HG02588 (cell line): ENCODE results near the gene CHST6.
"Not testable (repeated sequence)": the region's sequence is repeated elsewhere in the genome, so short reads cannot be mapped to it uniquely, and the experiment has no call there.

Experiments used
- ATAC-seq: cut with Tn5 transposase; IDR thresholded peaks from one replicate; pipeline ENCODE4 v1.9.1; 2021; ENCODE audit warnings: mild to moderate bottlenecking, moderate library complexity; ENCODE audit not compliant: unreplicated experiment

CHST6 gene

GRCh38 chr16:75495076-75495674 lies at the start of gene CHST6:
TSS of gene CHST6 (minus strand) at chr16:75495441. CDS start at chr16:75479828, 15,613 bp downstream.
- ATAC-seq = peak; percentile 56

DNA sequence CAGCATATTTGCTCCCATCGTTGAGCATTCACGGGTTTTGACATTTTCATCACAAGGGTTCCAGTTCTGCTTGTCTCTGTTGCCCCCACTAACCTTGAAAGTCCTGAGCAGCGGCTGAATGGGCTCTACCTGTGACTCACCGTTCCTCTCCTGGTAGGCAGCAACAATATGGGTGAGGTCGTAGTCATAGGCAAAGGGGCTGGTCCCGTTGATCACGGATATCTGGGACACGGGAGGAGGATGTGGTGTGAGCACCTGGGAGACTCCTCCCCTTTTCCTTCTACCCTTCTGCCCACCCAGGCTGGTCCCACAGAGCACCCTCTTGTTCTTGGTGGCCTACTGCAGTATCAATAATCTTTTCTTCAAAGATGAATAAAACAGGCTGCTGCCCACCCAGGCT lies 47.2 kb upstream of the CHST6 start:
- not testable (repeated sequence) for ATAC-seq

DNA sequence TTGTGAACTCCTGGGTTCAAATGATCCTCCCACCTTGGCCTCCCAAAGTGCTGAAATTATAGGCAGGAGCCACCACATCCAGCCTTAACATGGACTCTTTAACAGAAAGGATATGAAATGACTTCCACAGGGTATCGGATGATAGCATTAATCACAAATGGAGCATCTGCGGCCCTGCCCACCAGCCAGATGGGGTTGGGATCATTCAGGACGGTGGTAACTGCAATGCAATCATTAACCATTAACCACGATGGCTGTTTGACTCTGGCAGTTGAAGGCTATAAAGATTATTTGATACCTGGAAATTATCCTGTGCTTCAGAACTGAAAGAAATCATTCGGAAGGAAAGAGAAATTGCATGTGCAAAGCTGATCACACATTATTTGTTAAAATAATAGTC lies 46.0 kb upstream of the CHST6 start:
- no peak for ATAC-seq

DNA sequence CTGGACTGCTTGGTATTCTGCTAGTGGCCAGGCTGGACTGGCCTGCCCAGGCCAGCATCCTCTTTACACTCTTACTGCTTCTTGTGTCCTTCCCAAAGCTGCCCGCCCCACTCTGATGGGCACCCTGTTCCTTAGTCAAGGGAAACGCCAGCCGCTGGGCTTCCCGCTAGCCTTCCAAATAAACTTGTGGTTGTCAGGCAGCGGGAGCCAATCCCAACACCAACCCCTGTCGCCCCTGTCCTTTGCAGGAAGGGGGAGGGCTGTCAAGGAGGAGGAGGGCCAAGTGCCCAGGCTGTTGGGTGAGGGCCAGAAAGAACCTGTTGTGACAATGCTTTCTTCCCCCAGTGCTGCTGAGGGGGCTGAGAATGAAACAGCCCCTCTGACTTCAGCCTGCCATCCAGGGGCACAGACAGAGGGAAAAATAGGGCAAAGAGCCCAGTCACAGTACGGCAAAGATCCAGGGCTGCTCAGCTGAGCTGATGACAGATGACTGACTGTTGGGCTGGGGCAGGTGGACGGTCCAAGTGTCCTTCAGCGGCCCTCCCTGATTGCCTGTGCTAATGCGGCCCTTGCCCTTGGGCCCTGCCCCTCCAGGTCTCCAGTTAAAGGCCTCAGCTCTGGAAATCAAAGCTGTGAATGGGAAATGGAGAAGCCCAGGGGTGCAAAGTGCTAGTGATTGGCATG lies 43.8 kb upstream of the CHST6 start:
- ATAC-seq = not testable (repeated sequence)

DNA sequence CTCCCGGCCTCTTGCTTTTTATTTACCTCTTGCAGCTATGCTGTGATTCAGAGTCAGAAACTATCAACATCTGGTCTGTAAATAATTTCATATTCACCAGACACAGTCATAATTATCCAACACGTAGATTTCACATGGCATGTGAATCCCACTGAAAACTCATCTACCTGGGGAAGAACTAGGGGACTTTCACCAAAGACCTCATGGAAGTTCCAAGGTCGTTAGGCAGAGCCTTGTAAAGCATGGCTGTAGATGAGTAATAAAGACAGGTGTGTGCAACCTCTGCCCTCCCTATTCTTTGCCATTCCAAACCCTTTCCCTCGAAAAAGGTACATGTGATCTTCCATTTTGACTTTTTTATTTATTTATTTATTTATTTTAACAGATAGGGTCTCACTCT lies 42.5 kb upstream of the CHST6 start:
- no peak for ATAC-seq

DNA sequence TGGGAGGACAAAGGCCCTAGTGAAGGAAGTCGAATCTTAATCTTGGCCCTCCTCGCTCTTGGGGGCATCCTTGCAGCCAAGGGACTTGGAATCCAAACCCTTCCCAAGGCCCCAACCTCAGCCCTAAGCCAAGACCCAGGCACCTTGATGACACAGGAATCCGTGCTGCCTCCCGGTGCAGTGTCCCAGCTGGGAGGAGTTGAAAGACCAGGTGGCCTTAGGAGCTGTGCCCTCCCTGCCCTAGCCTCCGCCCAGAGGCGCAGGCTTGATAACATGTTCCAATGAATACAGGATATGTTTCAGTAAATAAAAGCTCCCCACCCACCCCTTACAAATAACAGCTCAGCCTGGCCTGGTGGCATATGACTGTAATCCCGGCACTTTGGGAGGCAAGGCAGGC lies 40.7 kb upstream of the CHST6 start, which contains the start of gene CHST5:
TSS of gene CHST5 (minus strand) at position 208 of the 400 bp plus-strand sequence. CDS start 5,724 bp downstream, outside the sequence.
- ATAC-seq = no peak

GRCh38 chr16:75535211-75535843 lies 40.1 kb upstream of the CHST6 start:
- no peak for ATAC-seq

DNA sequence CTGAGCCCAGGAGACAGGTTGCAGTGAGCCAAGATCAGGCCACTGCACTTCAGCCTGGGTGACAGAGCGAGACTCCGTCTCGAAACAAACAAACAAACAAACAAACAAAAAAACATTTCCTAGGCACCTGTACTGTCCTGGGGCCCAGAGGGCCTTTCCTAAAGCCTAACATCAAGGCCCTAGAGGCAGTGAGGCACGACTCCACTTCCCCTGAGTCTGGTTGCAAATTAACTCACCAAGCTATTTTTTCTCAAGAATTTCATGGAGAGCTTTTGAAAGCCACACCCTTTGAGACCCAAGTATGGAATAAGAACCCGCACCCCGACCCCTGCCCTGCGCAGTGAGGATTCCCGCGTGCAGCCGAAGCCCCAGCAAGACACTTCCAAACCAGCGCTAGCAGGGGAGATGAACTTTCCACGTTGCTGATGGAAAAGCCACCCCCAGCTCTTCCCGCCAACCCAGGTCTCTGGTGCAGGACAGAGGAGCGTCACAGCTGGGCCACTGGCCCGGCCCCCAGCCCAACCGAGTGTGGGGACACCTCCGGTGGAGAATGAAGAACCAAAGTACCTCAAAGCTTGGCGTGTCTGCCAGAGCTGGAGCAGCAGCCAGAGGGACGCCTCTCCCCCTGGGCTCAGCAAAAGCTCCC lies 39.4 kb upstream of the CHST6 start:
- ATAC-seq = no peak

GRCh38 chr16:75532791-75533190 lies 37.5 kb upstream of the CHST6 start:
- no peak for ATAC-seq

DNA sequence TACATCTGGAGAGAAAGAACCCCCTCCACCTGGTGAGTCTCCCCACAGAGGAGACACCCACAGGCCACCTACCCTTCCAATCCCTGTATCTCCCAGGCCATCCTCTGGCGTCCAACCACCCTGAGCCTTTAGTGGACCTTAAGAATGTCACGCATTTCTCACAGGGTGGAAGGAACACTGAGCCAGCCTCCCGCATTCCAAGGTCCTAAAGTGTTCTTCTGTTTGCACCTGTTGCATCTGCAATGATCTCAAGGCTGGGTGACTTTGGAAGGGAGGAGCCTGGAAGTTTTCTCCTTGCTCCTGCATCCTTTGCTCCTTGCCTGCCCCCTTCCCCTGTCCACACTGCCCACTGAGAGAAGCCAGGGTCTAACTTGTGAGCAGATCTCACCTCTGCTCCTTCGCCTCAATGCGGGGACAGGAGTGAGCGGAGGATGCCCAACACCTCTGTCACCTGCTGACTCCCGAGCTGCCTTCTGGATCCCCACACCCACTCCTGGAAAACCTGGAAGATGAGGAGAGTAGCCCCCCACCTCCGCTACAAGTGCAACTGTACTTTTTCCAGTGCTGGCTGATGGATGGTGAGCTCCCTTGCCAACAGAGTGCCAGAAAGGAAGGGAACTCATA lies 37.0 kb upstream of the CHST6 start:
- no peak for ATAC-seq

DNA sequence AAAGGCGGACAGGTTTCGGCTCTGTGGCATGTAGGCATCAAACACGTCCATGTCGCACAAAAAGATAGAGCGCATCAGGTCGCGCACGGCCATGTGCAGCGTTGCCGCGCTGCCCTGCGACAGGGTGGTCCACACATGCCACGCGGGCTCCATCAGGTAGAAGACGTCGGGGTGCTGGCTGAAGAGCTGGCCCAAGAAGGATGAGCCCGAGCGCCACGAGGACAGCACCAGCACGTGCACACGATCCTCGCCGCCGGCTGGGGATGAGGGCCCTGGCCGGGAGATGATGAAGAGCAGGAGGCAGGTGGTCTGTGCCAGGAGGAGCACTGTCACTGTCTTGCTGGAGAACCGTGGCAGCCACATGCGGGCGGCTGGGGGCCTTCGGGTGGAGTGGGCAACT lies 34.7 kb upstream of the CHST6 start:
- ATAC-seq = no peak

GRCh38 chr16:75529056-75529905 lies 34.0 kb upstream of the CHST6 start:
- ATAC-seq = no peak

DNA sequence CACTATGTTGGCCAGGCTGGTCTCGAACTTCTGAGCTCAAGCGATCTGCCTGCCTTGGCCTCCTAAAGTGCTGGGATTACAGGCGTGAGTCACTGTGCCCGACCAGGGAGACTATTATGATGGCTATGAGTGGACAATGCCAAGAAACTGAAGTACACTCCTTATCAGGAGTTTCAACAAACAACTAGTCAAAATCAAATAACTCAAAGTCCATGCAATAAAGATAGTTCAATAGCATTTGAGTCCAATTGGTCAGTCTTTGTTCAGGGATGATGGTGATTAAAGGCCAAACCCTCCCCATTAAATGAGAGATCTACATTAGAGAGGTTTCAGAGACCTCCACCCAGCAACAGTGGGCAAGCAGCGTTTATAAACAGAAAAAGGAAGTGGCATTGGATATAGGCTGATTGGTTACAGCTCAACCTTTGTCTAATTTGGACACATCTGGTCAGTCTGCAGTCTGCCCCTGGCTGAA lies 32.6 kb upstream of the CHST6 start:
- ATAC-seq = no peak

- ATAC-seq = no peak
These were observed 31.0 kb upstream of the CHST6 start for GRCh38 chr16:75526032-75526790.

GRCh38 chr16:75519175-75519574 lies 23.9 kb upstream of the CHST6 start:
- no peak for ATAC-seq

DNA sequence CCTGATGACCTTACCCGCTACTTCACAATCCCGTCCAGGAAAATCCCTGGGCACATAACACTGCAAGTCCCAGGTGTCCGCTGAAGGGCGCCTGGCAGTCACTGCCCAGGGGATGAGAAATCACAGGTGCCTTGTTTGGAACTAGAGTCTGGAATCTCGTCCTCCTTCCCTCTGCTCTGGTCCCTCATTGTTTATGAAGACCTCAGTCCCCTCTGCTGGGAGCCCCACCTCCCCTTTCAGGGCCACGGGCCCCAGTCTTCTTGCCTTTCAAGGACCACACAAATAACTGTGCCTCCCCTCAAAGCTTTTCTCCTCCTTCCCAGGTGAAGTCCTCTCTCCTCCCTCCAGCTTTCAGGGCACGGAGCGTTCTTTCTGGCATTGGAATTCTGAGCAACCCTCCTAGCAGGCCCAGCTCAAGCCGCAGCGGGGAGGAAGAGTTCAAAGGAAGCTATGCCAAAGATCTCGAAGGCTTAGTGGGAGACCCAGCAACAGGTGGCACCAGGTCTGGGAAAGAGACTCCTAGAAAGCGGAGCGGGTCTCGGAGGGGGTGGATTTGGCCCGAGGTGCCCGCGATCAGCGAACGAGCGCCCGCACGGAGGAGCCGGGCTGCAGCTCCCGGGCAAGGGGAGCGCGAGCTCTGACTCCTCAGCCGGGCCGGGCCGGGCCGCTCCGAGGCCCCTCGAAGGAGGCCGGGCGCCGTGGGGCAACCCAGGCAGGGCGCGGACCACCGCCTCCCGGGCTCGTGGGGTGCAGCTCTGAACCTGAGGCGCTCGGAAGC lies 21.1 kb upstream of the CHST6 start:
- peak; percentile 25 for ATAC-seq

- ATAC-seq = no peak
These were observed 19.1 kb upstream of the CHST6 start for GRCh38 chr16:75514296-75514695.

DNA sequence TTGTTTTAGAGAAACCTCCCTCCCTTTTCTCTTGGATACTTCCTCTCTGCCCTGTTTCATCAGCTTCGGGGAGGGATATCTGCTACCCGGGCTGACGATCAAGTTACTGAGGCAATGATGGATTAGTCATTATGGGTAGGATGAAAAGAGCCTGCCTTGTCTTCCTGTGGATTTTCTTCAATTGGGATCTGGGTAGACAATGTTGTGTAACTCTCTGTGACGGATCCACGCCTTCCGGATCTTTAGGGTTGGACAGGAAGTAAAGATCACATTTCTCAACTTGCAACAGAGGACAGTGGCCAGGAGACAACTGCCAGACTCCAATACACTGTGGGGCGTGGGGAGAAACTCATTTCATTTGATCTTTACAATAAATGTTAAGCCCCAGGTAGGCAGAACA lies 11.3 kb upstream of the CHST6 start:
- ATAC-seq = no peak

GRCh38 chr16:75506107-75506506 lies 10.9 kb upstream of the CHST6 start:
- no peak for ATAC-seq
